ENCODE results near the gene MRPL19.

The MRPL19 gene

DNA sequence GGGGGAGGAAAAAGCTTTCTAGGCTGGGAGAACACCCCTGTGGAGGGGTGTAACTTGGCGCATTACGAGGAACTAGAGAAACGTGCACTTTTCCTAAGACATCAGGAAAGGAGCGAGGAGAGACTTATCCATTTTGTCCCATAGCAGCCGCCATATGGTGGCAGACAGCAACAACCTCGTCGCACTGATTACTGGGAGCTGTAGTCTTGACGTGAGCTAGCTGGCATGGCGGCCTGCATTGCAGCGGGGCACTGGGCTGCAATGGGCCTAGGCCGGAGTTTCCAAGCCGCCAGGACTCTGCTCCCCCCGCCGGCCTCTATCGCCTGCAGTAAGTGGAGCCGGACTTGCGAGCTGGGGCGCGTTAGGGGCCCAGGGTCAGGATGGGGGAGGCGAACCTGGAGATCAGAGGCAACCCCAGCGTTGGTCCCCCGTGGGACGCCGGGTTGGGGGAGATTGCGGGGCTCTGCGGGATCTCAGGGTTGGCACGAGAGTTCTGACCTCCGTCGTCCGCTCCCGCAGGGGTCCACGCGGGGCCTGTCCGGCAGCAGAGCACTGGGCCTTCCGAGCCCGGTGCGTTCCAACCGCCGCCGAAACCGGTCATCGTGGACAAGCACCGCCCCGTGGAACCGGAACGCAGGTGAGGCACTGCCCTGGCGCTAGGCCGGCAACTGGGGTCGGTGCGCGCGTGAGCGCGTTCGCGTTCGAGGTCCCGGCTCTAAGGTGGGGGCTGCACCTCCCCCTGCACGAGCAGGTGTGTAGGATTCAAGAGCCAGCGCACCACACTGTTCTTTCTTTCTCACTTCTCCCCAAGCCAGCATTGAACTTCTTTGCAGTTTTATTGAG lies at the start of gene MRPL19:
Gene MRPL19 (plus strand): TSS at position 201 of the 843 bp plus-strand sequence. CDS start 25 bp downstream, at position 226.
- DNase-seq, result peak; percentile 70

DNA sequence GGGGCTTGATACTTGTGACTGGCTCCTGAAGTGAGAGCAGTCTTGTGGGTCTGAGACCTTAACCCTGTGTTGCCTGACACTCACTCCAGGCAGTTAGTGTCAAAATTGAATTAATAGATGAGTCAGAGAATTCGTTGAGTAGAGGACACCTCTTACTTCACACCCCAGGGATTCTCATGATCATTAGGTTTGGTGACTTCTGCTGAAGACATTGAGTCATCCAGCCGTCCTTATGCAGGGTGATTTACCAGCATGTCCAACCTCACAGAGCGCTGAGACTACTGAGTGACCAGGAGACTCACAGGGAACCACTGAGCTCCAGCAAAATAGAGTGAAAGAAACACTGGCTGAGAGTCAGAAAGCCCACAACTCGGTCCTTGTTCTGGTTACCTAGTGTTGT lies 49.8 kb upstream of the MRPL19 start:
- DNase-seq, result no peak

DNA sequence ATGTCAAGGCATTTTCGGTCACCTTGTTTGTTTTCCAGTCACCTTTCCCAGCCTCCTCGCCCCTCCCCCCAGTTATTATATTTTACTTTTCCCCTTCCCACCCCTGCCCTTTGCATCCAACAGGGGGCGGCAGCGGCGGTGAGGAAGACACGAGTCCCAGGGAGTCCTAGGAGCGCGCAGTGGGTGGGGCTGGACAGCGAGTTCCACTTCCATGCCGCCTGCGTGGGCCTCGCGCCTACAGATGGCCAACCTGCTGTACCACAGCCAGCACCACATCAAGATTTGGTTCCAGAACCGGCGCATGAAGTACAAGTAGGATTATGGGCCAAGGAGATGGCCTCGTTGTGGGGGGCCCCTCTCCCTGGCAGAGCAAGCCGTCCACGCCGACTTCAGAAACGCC lies 48.6 kb upstream of the MRPL19 start:
- DNase-seq, result no peak

GRCh38 chr2:75598589-75599155 lies 47.9 kb upstream of the MRPL19 start:
- no peak for DNase-seq

- no peak for DNase-seq
Measured at GRCh38 chr2:75600461-75601011, 46.0 kb upstream of the MRPL19 start.

GRCh38 chr2:75602724-75603342 lies 43.8 kb upstream of the MRPL19 start:
- no peak for DNase-seq

GRCh38 chr2:75603477-75603876 lies 43.1 kb upstream of the MRPL19 start:
- DNase-seq, result no peak

GRCh38 chr2:75604484-75604883 lies 42.1 kb upstream of the MRPL19 start:
- no peak for DNase-seq

DNA sequence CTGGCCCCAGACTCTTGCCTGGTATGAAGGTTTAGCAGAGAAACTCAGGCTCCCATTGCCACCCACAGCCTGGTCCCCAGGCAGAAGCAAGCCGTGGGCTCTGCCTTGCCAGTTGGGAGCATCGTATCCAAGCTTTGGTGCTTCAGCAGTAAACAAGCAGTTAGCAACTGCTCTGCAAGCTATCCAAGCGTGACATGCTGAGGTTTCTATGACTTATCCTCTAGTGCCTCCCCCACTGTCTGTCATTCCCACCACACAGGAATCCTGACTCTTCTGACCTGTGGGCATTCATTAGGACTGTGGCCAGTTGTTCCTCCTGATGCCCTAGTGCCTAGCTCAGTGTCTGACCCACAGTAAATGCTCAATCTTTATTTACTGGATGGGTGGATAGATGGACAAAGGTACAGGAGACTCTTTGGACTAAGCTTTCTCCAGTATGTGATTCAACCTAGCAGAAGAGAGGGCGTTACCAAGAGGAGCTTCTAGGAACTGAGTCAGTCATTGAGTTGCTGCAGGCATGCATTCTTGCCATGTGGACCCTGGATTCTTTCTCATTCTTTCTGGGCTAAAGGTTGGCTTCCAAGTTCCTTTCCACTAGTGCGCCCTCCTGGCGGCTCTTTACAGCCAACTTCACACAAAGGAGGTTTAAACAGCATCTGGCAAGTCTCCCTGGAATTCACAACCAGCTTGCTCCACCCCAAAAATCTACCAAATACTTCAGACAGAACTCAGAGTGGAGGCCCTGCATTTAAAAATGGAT lies 40.6 kb upstream of the MRPL19 start:
- no peak for DNase-seq

- no peak for DNase-seq
Measured at GRCh38 chr2:75606761-75607399, 39.7 kb upstream of the MRPL19 start.

DNA sequence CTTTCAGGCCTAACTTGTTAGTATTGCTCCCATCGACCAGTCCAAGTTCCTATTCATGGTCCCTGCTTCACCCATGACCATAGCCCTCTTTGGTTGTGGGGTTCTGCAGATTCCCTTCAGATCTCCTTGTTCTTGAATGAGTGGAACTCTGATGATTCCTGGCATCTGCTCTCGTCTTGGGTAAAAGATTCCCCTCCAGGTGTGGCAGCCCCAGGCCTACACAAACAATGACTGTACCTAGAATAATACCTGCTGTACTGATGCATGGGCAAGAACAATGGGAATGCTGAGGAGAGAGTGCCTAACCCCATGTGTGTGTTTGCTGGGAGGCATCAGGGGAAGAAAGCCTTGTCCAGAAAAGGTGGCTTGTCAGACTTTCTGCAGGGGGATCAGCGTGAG lies 39.2 kb upstream of the MRPL19 start:
- no peak for DNase-seq

- no peak for DNase-seq
Measured at GRCh38 chr2:75607988-75608683, 38.4 kb upstream of the MRPL19 start.

DNA sequence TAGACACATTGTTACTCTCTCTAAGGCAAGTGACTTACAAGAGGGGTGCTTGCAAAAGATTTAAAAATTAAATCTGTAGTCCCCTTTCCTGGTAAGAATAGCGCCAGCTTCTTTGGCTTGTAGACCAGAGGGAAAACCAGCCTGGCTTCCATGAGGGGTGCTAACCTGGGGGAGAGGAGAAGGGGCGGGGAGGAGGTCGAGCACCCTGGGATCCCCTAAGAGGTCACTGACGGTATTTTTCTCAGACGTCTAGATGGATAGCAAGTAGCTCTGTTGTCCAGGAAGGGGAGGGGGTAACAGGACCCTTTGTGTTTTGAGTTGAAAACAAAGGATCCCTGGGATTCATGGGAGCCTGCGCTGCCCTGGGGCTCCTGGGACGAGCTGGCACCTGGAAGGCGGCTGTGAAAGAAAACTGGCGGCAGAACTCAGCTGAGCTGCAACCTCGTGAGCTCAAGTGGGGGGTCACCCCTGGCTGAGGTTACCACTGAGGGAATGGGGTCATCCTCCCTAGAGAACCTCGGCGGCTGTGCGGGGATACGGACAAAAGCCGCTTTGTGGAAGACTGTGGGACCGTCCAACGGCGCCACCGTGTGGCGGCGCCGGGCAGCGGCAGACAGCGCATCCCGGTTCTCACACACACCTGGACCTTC lies 37.8 kb upstream of the MRPL19 start:
- DNase-seq, result peak; percentile 52

GRCh38 chr2:75609334-75609689 lies 37.3 kb upstream of the MRPL19 start:
- no peak for DNase-seq

- DNase-seq, result no peak
Measured at GRCh38 chr2:75609937-75610508, 36.6 kb upstream of the MRPL19 start.

GRCh38 chr2:75610671-75611070 lies 35.9 kb upstream of the MRPL19 start:
- no peak for DNase-seq

DNA sequence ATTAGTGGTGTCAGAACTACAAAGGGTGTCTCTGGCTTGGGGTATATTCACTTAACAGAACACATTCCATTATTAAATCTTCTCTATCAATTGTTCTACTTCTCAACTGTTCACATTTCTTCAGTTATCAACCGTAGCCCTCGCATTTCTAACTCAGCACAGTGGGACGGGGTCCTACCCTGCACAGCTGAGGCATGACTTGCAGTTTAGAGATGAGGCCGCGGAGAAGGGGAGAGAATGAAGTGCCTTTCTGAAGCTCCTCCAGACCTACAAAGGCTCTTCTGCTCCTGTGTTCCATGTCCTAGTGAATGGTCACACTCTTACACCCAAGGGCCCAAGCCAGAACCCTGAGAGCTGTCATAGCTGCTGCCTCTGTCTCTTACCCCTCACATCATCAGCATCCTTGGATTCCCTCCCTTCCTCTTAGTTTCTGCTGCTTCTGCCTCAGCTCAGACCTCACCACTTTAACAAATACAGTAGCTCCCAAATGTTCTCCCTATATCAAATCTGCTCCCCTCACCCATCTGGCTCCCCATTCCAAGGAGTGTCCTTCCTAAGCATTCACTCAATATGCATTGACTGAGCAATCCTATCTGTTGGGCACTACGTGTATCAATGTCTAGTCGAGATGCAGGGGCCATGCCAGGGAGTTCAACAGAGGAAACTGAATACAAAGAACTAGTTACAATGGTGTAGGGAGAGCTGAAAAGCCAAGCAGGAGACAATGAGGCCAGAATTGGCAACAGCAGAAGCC lies 34.3 kb upstream of the MRPL19 start:
- DNase-seq, result no peak

GRCh38 chr2:75612862-75613243 lies 33.7 kb upstream of the MRPL19 start:
- DNase-seq, result no peak

GRCh38 chr2:75614162-75614651 lies 32.4 kb upstream of the MRPL19 start:
- no peak for DNase-seq

DNA sequence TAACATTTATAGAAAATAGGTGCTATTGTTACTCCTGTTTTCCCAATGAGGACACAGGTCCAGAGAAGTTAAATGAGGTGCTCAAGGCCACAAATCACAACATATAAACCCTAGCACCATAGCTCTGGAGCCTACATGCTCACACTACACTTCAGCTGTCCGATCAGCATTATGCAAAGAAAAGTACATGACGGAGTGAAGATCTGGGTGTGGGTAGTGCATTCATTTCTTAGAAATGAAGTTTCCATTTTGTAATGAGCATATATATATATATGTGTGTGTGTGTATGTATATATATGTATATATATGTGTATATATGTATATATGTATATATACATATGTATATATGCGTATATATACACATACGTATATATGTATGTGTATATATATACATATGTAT lies 30.2 kb upstream of the MRPL19 start:
- DNase-seq, result no peak

Data from activated CD8-positive, alpha-beta memory T cell treated with anti-CD3 and anti-CD28 coated beads, Interleukin-2, amount 50 U/mL, for 4 hours (primary cell).